A204.1 (cell line): ENCODE measurements around the gene MTG2.

ENCODE experiments used
- FAIRE-seq: peaks from 2 replicates; lab custom pipeline; 2012; peaks lifted over from hg19 to GRCh38; lab: Jason Lieb, UNC

The MTG2 gene

DNA sequence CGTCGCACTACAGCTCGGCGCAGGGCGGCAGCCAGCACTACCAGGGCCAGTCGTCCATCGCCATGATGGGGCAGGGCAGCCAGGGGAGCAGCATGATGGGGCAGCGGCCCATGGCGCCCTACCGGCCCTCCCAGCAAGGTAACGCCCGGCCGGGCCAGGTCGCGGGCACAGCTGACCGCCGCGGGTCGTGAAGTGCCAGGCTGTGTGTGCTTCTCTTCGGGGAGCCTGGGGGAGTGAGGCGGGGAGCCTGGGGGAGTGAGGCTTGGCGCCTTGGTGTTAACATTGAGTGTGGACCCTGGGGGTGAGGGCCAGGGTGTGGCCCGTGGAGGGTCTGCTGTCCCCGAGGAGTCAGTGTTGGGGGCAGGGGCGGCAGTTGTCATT is 19.4 kb upstream of the MTG2 start:
- no peak for FAIRE-seq

- FAIRE-seq: no peak
These were observed 18.7 kb upstream of the MTG2 start for GRCh38 chr20:62163986-62164762.

DNA sequence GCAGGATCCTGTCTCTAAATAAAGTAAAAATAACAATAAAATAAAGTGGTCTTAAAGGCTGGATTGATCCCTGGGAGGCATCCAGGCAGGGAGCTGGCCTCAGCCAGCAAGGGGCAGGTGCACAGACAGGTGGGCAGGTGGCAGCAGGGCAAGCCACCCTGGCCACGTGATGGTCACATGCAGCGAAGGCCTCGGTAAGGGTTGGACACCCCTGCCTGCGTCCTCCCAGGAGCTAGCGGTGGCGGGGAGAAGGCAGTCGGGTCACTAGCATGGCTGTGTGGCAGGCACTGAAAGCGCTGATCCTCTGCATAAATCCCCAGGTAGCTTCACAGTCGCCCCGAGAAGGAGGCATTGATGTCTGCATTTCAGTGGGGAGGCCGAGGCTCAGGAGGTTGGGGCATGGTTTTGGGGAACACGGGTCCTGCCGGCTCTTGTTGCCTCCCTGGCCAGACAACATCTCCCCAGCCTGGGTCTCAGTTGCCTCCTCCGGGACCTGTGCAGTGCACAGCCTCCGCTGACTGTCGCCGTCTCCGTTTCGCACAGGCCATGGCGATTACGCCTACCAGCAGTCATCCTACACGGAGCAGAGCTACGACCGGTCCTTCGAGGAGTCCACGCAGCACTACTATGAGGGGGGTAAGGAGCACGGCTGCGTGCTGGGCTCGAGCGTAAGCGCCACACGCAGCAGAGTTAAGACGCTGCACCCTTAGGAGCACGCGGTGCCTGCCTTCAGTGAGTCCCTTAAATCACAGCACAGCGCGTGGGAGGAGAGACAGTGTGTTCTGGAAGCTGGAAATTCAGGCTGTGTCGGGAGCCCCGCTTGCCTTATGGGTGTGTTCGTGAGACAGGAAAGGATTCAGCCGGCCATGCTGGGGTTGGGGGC is 17.7 kb upstream of the MTG2 start:
- FAIRE-seq: no peak

GRCh38 chr20:62165762-62166399 is 16.9 kb upstream of the MTG2 start:
- FAIRE-seq: no peak

GRCh38 chr20:62167474-62167873 is 15.4 kb upstream of the MTG2 start:
- FAIRE-seq: no peak

GRCh38 chr20:62168061-62168460 is 14.8 kb upstream of the MTG2 start:
- no peak for FAIRE-seq

DNA sequence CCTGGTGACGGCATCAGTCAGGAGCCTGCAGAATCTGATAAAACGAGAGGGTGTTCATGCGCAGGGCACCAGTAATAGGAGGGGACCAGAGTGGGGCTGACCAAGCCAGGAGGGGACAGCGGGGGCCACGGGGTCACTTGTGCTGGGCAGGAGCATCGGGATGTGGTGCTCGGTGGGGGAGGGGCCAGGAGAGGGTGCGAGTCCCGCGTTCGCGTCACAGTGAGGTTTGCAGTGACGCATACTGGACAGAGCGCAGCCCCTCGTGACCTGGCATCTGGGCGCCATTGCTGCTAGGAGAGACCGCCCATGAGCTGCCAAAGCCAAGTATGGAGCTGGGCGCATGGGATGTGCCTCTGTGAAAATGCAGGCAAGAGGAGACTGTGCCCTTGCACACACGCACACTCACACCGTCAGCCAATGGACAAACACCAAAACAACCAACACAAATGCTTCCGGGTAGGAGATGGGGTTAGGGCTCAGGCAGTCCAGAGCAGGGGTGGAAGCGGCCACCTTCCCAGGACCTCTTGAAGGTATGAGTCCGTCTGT is 13.9 kb upstream of the MTG2 start:
- FAIRE-seq: no peak

GRCh38 chr20:62170536-62170935 is 12.3 kb upstream of the MTG2 start:
- no peak for FAIRE-seq

DNA sequence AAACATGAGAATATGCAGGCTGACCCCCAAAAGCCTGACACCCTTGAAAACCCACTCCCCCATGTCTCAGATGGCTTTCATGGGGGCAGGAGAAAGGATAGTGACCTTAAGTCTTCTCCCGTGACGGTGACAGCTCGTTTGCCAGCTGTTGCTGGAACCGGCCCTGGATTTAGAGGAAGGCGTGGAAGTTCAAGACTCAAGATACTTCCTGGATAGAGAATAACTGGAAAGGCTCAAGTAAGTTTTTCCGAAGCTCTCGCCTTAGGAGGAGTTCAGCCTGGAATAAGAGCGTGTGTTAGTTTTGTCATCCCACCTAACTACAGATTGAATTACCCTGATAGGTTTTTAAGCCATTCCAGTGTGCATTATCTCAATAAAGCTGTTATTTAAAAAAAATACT is 11.6 kb upstream of the MTG2 start:
- no peak for FAIRE-seq

DNA sequence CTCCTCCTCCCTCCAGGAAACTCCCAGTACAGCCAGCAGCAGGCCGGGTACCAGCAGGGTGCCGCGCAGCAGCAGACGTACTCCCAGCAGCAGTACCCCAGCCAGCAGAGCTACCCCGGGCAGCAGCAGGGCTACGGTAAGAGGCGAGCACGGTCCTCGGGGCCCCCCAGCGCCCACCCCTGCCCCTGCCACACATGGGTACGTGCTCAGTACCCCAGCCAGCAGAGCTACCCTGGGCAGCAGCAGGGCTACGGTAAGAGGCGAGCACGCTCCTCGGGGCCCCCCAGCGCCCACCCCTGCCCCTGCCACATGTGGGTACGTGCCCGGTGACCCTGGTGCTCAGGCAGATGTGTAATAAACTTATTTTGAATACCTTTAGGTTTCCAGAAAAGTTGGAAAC is 10.2 kb upstream of the MTG2 start:
- no peak for FAIRE-seq

DNA sequence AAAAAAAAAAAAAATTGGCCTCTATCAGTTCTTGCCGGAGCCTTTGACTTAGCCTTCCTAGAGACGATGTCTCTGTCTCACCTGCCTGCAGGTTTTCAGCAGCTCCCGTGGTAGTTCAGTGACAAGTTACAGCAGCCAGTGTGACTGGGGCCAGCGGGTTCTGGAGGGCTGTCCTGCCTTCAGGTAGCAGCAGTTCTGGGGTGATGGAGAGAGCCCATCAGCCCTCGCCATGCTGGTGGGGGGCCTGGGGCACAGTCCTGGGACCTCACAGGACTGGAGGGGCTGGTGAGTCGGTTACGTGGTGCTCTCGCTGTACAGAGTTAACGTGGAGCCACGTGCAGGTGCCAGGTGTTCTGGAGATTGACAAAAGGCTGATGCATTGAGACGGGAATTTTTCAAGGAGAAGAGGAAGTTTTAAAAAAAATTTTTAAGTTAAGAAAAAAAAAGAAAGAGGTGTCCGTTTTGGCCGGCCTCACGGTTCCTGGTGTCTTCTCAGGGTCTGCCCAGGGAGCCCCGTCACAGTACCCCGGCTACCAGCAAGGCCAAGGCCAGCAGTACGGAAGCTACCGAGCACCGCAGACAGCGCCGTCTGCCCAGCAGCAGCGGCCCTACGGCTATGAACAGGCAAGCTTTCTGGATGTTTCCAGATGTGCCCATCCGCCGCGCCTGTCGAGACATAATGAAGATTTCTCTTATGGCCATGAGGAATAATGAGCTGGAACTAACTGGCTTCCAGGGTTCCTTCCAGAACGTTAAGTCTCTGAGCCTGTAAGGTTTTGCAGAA is 8.6 kb upstream of the MTG2 start:
- FAIRE-seq: no peak

DNA sequence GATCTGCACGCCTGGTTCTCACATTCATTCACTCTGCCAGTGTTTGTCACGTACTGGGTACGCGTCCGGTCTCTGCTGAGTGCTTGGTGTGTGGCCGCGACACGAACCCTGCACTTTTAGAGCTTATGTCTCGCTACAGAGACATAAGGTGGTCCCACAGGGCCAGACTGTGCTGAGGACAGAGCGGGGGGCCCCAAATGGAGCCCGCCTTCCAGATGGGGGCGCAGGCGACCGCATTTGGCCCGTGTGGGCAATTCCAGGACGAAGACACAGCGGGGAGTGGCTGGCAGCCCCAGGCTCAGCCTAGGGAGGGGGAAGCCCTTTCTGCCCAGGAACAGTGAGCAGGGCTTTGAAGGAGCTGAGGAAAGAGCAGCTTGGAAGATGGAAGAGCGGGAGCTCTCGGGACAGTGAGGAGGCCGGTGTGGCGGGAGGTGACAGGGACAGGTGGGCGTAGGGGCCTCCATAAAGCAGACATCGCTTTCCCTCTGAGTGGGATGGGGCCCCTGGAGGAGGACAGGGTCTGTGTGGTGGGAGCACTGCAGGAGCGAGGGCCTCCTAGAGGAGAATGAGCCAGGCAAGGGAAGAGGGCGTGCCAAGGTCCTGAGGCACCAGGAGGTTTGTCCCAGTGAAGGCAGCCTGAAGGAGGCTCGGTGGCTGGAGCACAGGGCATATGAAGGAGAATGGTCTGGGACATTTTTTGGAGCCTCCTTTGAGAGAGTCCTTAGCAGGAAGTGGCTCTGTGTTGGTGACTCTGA is 7.8 kb upstream of the MTG2 start:
- FAIRE-seq: no peak

GRCh38 chr20:62175711-62176110 is 7.1 kb upstream of the MTG2 start:
- no peak for FAIRE-seq

DNA sequence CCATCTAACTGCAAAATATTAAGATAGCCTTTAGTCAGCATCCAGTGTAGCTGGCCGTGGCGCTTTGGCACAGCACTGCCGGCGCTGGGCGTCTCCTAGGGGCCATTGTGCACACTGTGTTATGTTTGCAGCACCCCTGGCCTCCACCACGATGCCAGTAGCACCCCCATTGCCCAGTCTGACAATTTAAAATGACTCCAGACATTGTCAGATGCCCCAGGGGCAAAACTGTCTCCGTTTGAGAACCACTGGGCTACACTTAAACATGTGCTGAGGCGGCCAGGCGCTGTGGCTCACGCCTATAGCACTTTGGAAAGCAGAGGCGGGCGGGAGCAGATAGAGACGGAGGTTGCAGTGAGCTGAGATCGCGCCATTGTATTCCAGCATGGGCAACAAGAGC is 6.0 kb upstream of the MTG2 start:
- no peak for FAIRE-seq

DNA sequence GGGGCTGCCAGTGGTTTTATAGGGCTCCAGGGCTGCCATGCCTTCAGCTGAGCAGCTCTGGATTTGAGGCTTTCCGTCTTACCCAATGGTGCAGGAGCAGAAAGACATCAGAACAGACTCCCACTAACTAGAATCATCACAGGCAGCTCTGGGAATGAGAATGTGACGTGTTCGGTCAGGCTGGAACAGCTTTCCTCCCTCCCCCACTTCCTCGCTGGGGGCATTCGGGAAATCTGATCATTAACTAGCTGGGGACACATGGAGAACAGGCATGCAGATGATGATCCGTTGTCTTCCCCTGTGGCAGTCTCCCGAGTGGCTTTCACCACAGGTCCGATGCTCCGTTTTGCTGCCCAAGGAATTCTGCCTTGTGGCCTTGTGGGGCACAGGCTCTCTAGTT is 5.5 kb upstream of the MTG2 start:
- FAIRE-seq: no peak

DNA sequence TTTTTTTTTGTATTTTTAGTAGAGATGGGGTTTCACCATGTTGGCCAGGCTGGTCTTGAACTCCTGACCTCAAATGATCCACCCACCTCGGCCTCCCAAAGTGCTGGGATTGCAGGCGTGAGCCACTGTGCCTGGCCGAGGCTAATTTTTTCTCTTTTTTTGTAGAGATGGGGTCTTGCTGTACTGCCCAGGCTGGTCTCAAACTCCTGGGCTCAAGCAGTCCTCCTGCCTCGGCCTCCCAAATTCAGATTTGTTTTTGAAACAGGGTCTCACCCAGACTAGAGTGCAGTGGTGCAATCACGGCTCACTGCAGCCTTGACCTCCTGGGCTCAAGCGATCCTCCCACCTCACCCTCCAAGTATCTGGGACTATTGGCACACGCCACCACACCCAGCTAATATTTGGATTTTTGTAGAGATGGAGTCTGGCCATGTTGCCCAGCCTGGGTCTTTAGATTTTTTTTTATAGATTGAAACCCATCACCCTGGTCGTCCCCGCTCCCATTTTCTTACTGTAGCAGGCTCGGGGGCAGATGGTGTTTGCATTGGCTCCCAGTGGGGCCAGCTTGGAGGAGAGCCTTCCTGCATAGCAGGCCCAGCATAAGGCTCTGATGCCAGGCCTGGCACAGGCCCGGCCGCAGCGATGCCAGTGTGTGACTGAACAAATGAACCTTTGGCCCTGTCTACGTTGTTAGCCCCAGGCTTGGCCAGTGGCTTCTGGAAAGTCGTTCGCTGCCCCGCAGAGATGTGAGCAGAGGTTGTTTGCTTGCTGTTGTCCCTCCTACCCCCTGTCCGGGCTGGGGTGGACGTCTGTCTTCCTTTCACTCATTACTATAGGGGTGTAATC is 4.3 kb upstream of the MTG2 start:
- no peak for FAIRE-seq

GRCh38 chr20:62179162-62179504 is 3.7 kb upstream of the MTG2 start:
- no peak for FAIRE-seq

DNA sequence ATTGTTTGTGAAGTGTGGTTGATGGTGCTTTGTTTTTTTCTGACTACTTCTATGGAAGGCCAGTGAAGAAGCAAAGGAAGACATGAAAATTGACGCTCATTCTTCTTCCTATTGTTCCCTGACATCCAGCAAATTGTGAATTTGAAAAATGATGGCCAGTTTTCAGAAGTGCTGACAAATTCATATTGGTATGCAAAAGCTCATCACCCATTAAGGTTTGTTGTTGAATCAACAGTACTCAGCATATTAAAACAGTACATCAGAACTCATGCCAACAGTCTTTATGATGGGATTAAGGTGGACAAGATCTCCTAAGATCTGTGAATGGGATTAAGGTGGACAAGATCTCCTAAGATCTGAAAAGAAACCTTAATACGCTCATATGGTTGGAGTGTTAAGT is 1.0 kb upstream of the MTG2 start:
- no peak for FAIRE-seq

GRCh38 chr20:62183426-62184142 is 756 bp downstream of the MTG2 start:
- no peak for FAIRE-seq

DNA sequence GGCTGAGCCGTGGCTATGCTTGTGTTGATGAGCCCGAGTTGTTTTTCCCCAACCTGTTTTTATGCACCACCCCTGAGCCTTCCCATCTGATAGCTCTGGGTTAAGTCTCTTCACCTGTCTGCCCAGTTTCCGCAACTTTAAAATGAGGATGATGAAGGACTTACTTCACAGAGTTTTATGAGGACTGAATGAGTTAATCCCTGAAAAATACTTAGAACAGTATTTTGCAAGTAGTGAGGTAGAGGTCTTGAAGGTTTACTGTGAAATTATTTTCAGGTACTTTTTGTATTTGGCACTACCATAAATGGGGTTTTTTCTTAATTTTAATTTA is 3.2 kb downstream of the MTG2 start:
- FAIRE-seq: no peak
